Activated CD8-positive, alpha-beta memory T cell treated with anti-CD3 and anti-CD28 coated beads, Interleukin-2, amount 10 ng/mL, durations not matched to agents 7 days and 5 days (primary cell): ENCODE data around the gene CAMK2B. TPM values are rescaled to one million over a fixed set of nuclear protein-coding genes. Genes with fewer than 3 reads are reported as not detected.
A peak's percentile ranks its signal among the peaks of the same experiment; 100 is the strongest.

Experiments used
- ATAC-seq: fragments of 150-1000 bp; cut with Tn5 transposase; one replicate; pipeline ENCODE4 v1.10.0; 2021; ENCODE audit warnings: moderate library complexity
- CTCF ChIA-PET: fragments of 350-600 bp; sonication (Branson Sonifier 250); formaldehyde crosslinking; loops from one replicate; lab custom pipeline; 2021; ENCODE audit warnings: antibody characterized with exemption; lab: Charles Lee
- DNase-seq: peaks from one replicate; pipeline ENCODE4 v3.0.0-alpha.2; 2020
- H3K27ac Mint-ChIP-seq: one replicate; pipeline ENCODE4 v1.8.0; 2021; ENCODE audit warnings: mild to moderate bottlenecking, mixed read lengths
- H3K27me3 Mint-ChIP-seq: one replicate; pipeline ENCODE4 v1.8.0; 2021; ENCODE audit warnings: mixed read lengths
- H3K36me3 Mint-ChIP-seq: one replicate; pipeline ENCODE4 v1.8.0; 2021; ENCODE audit warnings: mild to moderate bottlenecking, mixed read lengths
- H3K4me1 Mint-ChIP-seq: one replicate; pipeline ENCODE4 v1.8.0; 2021; ENCODE audit warnings: mixed read lengths
- H3K4me3 Mint-ChIP-seq: one replicate; pipeline ENCODE4 v1.8.0; 2021; ENCODE audit warnings: mild to moderate bottlenecking, moderate library complexity, mixed read lengths
- H3K9me3 Mint-ChIP-seq: one replicate; pipeline ENCODE4 v1.8.0; 2022; ENCODE audit warnings: low read depth, mixed read lengths
- total RNA-seq, 2 experiments: library from RNA; stranded (reverse); gene quantifications; one replicate each; pipeline ENCODE4 v1.2.3, GENCODE V29; 2021

Gene CAMK2B
- under 1 TPM in 1 of 2 experiments, not detected in 1; 0.63 TPM for total RNA-seq

DNA sequence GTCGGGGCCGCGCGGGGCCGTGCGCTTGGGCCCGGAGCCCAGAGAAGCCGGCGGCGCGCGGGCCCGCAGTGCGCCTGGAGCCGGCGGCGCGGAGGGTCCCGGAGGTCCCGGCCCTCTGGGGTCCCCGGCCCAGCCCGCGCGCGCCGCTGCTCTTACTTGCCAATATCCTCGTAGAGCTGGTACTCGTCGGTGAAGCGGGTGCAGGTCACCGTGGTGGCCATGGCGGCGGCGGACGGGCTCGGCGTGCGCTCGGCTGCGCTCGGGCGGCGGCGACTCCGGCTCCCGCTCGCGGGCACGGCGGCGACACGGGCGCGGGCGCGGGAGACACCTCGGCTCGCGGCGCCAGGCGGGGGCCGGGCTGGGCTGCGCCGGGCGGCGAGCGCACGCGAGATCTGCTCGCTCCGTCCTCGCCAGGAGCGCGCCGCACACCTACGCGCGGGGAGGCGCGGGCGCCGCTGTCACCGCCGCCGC is at the start of gene CAMK2B:
TSS of gene CAMK2B (minus strand) at position 394 of the 471 bp plus-strand sequence. CDS start at position 221, 173 bp downstream.
- H3K4me3 Mint-ChIP-seq, result peak within 1 kb of the TSS; percentile 51
- no peak within 1 kb of the TSS for H3K27ac Mint-ChIP-seq
- DNase-seq (peak; percentile 19), ATAC-seq (no peak)
- H3K36me3 Mint-ChIP-seq, result no peaks in the 10 kb centered on the region
- H3K27me3 Mint-ChIP-seq, result peaks cover 50% of the 10 kb centered on the region
- H3K4me1 Mint-ChIP-seq, result peaks cover 4% of the 10 kb centered on the region
- H3K9me3 Mint-ChIP-seq, result no peaks in the 10 kb centered on the region
- CTCF ChIA-PET, result no interaction called here

DNA sequence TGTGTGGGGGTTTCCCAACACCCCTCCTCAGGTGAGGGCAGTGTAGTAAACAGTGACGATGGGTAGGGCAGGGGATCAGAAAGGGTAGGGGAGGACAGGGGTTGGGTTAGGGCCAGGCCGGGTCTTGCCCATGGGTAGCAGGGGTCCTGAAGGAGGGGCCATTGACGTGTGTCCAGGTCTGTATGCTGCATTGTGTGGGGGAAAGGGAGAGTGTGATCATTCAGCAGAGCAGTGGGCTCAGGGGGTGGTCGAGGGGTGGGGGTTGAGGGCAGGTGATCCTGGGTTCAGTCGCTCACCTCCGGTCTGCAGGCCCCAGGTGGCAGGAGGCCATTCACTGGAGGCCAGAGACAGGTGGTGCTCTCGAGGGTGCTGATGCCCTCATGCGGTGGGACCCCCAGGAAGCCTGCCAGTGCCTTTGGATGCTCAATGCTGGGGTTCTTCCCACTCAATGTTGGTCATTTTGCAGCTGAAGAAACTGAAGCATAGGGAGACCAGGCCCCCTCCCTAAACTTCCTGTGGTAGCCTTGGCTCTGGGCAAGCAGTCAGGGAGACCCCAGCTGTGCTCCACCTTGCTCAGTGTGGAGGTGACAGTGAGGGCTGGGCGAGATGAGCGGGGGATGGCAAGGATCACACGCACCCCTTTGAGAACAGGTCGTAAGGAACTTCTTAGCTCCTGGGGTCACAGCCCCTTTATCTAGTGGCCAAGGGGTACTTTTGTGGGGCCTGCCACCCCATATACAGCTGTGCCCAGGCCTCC is 48.8 kb upstream of the CAMK2B start:
- peaks cover 26% of the 10 kb centered on the region for H3K27me3 Mint-ChIP-seq
- peaks cover 11% of the 10 kb centered on the region for H3K4me1 Mint-ChIP-seq
- no peak overlapping the region for H3K4me3 Mint-ChIP-seq
- H3K9me3 Mint-ChIP-seq, result no peaks in the 10 kb centered on the region
- CTCF ChIA-PET, result interaction anchor here (1.0 to 2.7 kb wide), 2 partner anchors 160 to 191 kb away, joined by 3 to 10 read pairs; no protein-coding TSS in a partner anchor
- no peak overlapping the region for H3K27ac Mint-ChIP-seq
- H3K36me3 Mint-ChIP-seq, result no peaks in the 10 kb centered on the region
- DNase-seq (no peak), ATAC-seq (no peak)

DNA sequence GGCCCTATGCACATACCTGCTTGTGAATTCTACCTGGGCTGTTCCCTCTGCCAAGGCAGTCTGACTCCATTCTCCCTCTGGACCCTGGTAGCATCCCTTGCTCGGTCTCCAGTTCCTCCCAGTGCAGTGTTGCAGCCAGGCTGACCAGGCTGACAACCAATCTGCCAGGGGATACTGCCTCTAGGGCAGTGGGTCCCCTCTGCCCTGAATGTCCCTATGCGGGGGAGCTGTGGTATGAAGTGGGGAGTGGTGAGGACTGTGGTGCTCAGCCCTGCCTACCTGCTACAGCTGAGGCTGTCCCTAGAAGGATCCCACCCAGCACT is 48.0 kb upstream of the CAMK2B start:
- ATAC-seq (no peak), DNase-seq (no peak)
- Mint-ChIP-seq H3K36me3 (no peaks in the 10 kb centered on the region), H3K9me3 (no peaks in the 10 kb centered on the region), H3K4me1 (peaks cover 10% of the 10 kb centered on the region), H3K27ac (no peak overlapping the region), H3K27me3 (peaks cover 31% of the 10 kb centered on the region), H3K4me3 (no peak overlapping the region)
- CTCF ChIA-PET, result interaction anchor here (1.0 to 2.7 kb wide), 2 partner anchors 161 to 192 kb away, joined by 3 to 10 read pairs; no protein-coding TSS in a partner anchor

DNA sequence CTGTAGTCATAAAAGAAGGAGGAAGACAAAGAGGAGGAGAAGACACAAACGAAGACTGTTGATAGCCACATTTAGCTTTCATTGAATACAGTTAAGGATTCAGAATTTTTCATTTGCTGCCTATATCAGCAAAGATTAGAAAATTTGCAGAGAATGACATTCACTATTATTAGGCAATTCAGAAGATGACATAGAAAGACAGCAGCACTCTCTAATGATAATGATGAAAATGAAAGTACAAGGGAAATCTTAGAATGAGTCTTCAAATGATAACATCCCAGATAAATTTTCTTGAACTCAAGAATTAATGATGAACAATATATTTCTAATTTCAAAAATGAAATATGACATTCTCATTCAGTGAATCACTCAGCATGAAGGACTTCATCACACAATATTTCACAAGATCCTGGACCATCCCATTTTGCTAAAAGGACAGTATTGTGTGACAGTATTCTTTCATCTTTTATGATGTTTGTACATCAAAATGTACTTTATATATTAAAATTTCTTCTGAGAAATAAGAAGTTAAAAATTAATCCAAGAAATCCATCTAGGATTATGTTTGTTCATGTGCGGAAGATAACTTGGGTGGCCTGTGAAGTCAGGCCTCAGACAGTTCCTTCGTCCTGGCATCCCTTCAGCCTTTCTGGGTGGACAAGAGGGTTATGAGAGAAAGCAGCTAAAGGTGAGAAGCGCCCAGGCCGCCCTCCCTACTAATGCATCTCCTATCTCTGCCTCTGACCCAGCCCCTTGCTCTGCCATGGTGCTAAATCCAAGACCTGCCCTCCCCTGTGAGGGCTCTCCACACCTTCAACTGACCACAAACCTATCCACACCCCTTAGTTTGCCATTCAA is 47.4 kb upstream of the CAMK2B start:
- Mint-ChIP-seq H3K27me3 (peaks cover 31% of the 10 kb centered on the region), H3K4me1 (peaks cover 10% of the 10 kb centered on the region), H3K4me3 (no peak overlapping the region), H3K27ac (no peak overlapping the region), H3K9me3 (no peaks in the 10 kb centered on the region), H3K36me3 (no peaks in the 10 kb centered on the region)
- DNase-seq (no peak), ATAC-seq (no peak)
- CTCF ChIA-PET, result interaction anchor here (1.3 kb wide), 1 partner anchor 107 kb away, joined by 3 read pairs; no protein-coding TSS in a partner anchor

DNA sequence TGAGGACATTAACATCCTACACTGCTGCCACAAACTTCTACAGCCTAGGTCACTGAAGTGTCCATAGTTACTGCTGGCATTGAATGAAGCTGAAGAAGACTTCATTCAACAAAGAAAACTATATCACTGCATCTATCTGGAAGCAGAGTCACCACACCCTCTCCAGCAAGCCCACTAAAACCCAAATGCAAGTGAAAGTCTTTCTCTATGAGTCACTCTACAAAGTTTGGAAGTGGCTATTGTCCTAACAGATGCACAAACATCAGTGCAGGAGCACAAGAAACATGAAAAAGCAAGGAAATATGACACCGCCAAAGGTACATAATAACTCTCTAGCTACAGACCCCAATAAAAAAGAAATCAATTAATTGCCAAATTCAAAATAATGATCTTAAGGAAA is 43.5 kb upstream of the CAMK2B start:
- ATAC-seq, result no peak
- H3K36me3 Mint-ChIP-seq, result no peaks in the 10 kb centered on the region
- no peak for DNase-seq
- H3K27me3 Mint-ChIP-seq, result peaks cover 53% of the 10 kb centered on the region
- CTCF ChIA-PET, result no interaction called here
- H3K27ac Mint-ChIP-seq, result no peak overlapping the region
- H3K9me3 Mint-ChIP-seq, result no peaks in the 10 kb centered on the region
- peaks cover 10% of the 10 kb centered on the region for H3K4me1 Mint-ChIP-seq
- H3K4me3 Mint-ChIP-seq, result no peak overlapping the region

DNA sequence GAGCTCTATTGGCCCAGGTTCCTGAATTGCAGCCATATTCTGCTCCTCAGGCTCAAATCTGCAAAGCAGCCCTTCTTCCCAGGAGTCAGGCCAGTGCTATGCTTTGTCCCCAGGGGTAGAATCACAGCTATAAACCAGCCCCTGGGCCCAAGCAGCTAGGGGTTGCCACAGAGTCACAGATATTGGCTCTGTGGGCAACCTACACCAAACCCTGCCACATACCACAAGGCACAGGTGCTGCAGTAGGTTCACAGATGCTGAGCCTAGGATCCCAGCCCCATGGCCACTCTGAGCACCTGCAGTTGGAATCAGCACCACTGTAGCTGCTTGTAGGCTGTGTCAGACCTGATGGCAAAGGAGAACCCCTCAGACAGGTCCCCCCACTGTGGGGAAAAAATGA is 43.1 kb upstream of the CAMK2B start:
- Mint-ChIP-seq H3K9me3 (no peaks in the 10 kb centered on the region), H3K27ac (no peak overlapping the region), H3K27me3 (peaks cover 55% of the 10 kb centered on the region), H3K36me3 (no peaks in the 10 kb centered on the region), H3K4me1 (peaks cover 10% of the 10 kb centered on the region), H3K4me3 (no peak overlapping the region)
- CTCF ChIA-PET, result no interaction called here
- DNase-seq, result no peak
- no peak for ATAC-seq

DNA sequence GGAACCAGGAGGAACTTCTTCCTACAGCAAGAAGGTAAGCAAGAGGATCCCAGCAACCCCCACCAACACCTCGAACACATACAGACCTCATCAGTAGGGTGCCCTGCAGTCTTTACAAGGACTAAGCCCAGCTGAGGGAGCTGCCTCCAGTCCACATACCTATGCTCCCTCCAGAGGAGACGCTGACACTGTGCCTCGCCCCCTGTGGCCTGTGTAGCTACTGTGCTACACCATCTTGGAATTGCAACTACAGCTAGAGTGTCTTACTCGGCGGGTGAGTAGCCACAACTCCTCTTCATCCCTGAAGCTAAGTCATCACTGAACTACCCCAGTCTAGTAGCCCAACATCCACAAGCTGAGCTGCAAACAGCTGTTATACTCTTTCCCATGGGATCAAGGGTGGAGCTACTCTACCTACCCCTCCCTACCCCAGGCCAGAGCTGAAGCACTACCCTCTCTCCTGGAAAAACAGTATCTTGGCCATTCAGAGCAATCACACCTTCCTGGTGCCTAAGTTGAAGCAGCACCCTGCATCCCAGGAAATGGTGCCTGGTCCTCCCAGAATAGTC is 42.2 kb upstream of the CAMK2B start:
- H3K9me3 Mint-ChIP-seq, result no peaks in the 10 kb centered on the region
- ATAC-seq (no peak), DNase-seq (no peak)
- no peak overlapping the region for H3K27ac Mint-ChIP-seq
- H3K4me3 Mint-ChIP-seq, result no peak overlapping the region
- CTCF ChIA-PET, result no interaction called here
- H3K27me3 Mint-ChIP-seq, result peaks cover 57% of the 10 kb centered on the region
- H3K4me1 Mint-ChIP-seq, result peaks cover 10% of the 10 kb centered on the region
- no peaks in the 10 kb centered on the region for H3K36me3 Mint-ChIP-seq

DNA sequence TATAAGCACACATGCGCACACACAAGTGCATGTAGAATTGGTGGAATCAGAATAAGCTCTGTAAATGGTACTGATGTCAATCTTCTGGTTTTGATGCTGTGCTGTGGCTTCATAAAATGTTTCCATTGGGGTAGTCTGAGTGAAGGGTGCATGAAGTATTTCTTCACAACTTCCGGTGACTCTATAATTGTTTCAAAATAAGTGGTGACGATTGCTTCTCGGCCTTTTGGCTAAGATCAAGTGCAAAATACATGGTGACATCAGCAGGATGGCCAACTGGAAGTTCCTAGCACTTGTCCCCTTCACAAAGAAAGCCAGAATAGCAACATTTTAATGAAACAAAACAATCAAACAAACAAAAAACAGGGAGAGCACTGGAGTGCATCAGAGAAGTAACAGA is 41.6 kb upstream of the CAMK2B start:
- ATAC-seq (no peak), DNase-seq (no peak)
- peaks cover 62% of the 10 kb centered on the region for H3K27me3 Mint-ChIP-seq
- H3K4me3 Mint-ChIP-seq, result no peak overlapping the region
- no peaks in the 10 kb centered on the region for H3K9me3 Mint-ChIP-seq
- no peaks in the 10 kb centered on the region for H3K36me3 Mint-ChIP-seq
- peaks cover 10% of the 10 kb centered on the region for H3K4me1 Mint-ChIP-seq
- no peak overlapping the region for H3K27ac Mint-ChIP-seq
- CTCF ChIA-PET, result no interaction called here

DNA sequence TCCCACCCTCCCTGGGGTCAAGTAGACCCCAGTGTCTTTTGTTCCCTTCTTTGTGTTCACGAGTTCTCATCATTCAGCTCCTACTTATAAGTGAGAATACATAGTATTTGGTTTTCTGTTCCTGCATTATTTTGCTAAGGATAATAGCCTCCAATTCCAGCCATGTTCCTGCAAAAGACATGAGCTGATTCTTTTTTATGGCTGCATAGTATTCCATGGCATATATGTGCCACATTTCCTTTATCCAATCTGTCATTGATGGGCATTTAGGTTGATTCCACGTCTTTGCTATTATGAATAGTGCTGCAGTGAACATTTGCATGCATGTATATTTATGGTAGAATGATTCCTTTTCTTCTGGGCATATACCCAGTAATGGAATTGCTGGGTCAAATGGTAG is 28.3 kb upstream of the CAMK2B start:
- Mint-ChIP-seq H3K9me3 (no peaks in the 10 kb centered on the region), H3K27me3 (peaks cover 64% of the 10 kb centered on the region), H3K36me3 (peaks cover 2% of the 10 kb centered on the region), H3K27ac (no peak overlapping the region), H3K4me1 (no peaks in the 10 kb centered on the region), H3K4me3 (no peak overlapping the region)
- ATAC-seq, result no peak
- CTCF ChIA-PET, result no interaction called here
- DNase-seq, result no peak

DNA sequence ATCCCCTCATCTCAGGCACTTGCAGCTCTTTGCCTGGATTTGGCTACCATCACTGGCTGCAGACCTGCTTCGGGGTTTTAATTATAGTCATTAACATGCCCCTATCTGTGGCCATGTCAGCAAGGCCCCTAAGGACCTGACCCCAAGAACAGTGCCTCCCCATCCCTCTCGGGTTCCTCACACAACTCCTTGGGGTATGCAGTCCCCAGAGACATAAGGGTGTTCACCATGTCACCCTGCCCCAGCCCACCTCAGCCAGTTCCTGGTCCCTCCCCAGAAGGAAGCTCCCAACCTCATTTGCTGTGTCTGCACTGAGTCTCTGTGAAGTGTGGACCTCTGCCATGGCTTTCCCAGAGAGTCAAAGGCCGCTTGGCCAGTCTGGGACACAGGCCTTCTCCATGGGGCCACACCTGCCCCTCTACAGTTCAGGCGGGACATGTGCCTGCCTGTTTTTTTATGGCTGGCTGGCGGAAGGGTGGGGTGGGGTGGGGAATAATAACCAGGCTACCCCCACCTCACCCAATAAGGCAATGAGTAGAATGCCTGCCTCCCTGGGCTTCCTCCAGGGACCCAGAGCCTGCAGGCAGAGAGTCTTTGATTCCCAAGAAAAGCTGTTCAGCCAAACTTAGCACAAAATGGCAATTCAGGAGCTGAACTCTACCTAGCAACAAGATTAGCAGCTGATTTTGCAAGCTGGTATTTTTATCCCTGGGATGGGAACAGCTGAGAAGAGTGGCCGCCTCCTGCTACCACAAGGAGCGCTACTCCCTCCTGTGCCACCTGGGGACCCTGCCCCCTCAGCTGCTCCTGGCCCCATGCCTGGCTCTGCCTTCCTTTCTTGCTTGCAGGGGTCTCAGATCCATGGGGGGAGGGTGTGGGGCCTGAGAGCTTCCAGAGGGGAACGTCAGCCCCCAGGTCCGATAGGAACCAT is 23.7 kb upstream of the CAMK2B start:
- no peaks in the 10 kb centered on the region for H3K4me1 Mint-ChIP-seq

DNA sequence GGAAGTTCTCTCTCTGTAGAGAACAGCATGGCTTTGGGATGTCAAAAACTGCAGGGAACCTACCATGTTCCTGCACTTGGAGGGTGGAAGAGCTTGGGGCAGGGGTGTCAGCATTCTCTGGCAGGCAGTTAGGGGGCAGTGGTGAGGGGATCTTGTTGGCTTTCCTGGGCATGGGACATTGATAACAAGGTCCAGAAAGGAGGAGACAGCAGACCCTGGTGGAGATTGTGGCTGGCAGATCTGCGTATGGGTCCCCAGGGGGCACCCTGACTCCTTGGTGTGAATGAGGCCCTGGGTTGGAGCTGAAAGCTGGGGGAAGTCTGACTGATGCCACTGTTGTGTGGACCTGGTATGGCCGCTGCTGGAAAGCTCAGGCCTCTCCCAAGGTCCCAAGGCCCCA is 22.9 kb upstream of the CAMK2B start:
- peaks cover 53% of the 10 kb centered on the region for H3K27me3 Mint-ChIP-seq
- no peaks in the 10 kb centered on the region for H3K36me3 Mint-ChIP-seq
- no peak overlapping the region for H3K4me3 Mint-ChIP-seq
- ATAC-seq, result peak; percentile 45
- CTCF ChIA-PET, result interaction anchor here (1.2 to 2.3 kb wide), 4 partner anchors 61 to 217 kb away, joined by 4 to 15 read pairs (median 5); no protein-coding TSS in a partner anchor
- no peaks in the 10 kb centered on the region for H3K9me3 Mint-ChIP-seq
- no peaks in the 10 kb centered on the region for H3K4me1 Mint-ChIP-seq
- no peak for DNase-seq
- no peak overlapping the region for H3K27ac Mint-ChIP-seq

More for the DNA sequence above, 23.7 kb upstream of the CAMK2B start:
- peaks cover 59% of the 10 kb centered on the region for H3K27me3 Mint-ChIP-seq
- no peaks in the 10 kb centered on the region for H3K36me3 Mint-ChIP-seq
- no peak overlapping the region for H3K27ac Mint-ChIP-seq
- H3K4me3 Mint-ChIP-seq, result no peak overlapping the region
- H3K9me3 Mint-ChIP-seq, result no peaks in the 10 kb centered on the region
- no peak for ATAC-seq
- CTCF ChIA-PET, result interaction anchor here (0.8 to 2.3 kb wide), 7 partner anchors 9 to 216 kb away, joined by 3 to 15 read pairs (median 4); no protein-coding TSS in a partner anchor
- no peak for DNase-seq

DNA sequence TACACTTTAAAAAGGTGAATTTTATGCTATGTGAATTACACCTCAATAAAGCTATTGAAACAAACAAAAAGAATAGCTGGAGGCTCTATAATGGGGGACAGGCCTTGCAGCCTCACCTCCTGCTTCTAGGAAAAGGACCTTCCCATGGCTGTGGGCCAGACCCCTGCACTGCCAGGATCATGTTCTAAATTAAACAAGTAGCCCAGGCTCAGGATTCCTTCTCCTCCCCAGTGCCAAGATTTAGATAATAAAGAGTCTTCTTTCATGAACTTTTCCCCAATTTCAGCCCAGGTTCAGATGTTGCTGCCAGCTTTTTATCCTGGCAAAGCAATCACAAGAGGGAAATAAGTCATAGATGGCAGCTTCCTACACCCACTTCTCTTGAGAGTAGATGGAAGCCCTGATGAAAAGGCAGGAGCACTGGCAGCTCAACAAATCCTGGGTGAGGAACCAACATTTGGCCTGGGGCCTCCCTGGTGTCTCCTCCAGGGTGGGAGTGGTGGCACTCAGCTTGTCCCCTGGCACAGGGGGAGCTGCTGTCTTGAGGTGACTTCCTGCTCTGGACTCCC is 22.2 kb upstream of the CAMK2B start:
- peaks cover 53% of the 10 kb centered on the region for H3K27me3 Mint-ChIP-seq
- no peaks in the 10 kb centered on the region for H3K9me3 Mint-ChIP-seq
- H3K36me3 Mint-ChIP-seq, result no peaks in the 10 kb centered on the region
- ATAC-seq (no peak), DNase-seq (no peak)
- H3K4me3 Mint-ChIP-seq, result no peak overlapping the region
- H3K4me1 Mint-ChIP-seq, result no peaks in the 10 kb centered on the region
- CTCF ChIA-PET, result interaction anchor here (1.2 to 2.4 kb wide), 5 partner anchors 62 to 218 kb away, joined by 4 to 15 read pairs (median 5); no protein-coding TSS in a partner anchor
- no peak overlapping the region for H3K27ac Mint-ChIP-seq
